HG02642 (cell line): ENCODE measurements around the gene ARPP19.
A peak's percentile ranks its signal among the peaks of the same experiment; 100 is the strongest.
"Not testable (repeated sequence)": the region's sequence is repeated elsewhere in the genome, so short reads cannot be mapped to it uniquely, and the experiment has no call there.

ENCODE experiments used
- ATAC-seq: cut with Tn5 transposase; IDR thresholded peaks from one replicate; pipeline ENCODE4 v1.9.1; 2021; ENCODE audit warnings: mild to moderate bottlenecking; ENCODE audit not compliant: unreplicated experiment, poor library complexity

The ARPP19 gene

DNA sequence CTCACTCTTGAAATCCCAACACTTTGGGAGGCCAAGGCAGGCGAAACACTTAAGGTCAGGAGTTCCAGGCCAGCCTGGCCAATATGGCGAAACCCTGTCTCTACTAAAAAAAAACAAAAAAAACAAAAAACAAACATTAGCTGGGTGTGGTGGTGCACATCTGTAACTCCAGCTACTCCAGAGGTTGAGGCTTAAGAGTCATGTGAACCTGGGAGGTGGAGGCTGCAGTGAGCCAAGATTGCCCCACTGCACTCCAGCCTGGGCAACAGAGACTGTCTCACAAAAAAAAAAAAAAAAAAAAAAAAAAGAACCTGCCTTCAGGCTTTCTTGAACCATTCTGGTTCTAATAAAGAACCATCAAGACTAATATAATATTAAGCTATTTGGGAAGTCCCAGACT, 16.5 kb downstream of the ARPP19 start:
- ATAC-seq: no peak

GRCh38 chr15:52551762-52552161, 17.1 kb downstream of the ARPP19 start:
- no peak for ATAC-seq

GRCh38 chr15:52551186-52551585, 17.6 kb downstream of the ARPP19 start:
- not testable (repeated sequence) for ATAC-seq

DNA sequence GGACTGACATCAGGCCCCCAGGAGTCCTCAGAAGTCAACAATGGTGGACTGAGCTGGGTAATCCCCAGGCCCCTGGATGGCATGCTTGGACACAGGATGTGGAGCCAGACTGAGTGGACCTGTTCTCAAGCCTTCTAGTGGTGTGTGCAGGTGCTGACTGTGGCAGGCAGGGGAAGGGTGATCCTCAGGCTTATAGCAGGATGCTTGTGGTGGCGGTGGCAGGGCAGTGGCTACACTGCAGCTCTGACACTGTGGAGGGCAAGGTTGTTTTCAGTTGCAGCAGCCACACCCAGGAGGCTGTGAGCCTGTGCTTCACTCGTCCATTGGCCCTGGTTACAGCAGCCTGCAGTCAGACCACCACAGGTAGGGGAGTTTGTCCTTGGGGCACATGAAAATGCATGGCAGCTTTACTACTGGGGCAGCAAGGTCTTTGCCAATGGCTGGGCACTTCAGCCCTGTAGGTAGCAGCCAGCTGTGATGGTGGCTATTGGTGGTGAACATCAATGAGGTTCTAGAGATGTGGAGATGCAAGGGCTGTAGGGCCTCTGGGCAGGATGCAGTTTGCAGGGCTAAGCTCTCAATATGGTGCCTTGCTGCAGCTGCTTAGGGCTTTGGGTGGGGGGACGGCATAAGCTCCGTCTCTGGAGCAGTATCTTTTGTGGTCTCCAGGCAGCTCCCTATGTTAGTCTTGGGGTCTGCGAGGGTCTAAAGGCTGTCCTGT, 22.6 kb downstream of the ARPP19 start:
- no peak for ATAC-seq

DNA sequence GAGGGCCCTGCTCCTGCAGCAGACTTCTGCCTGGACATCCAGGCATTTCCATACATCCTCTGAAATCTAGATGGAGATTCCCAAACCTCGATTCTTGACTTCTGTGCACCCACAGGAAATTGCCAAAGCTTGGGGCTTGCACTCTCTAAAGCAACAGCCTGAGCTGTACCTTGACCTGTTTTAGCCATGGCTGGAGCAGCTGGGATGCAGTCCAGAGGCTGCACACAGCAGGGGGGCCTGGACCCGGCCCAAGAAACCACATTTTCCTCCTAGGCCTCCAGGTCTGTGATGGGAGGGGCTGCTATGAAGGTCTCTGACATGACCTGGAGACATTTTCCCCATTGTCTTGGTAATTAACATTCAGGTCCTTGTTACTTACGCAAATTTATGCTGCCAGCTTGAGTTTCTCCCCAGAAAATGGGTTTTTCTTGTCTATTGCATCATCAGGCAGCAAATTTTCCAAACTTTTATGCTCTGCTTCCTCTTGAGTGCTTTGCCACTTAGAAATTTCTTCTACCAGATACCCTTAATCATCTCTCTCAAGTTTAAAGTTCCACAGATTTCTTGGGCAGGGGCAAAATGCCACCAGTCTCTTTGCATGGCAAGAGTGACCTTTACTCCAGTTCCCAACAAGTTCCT, 28.3 kb downstream of the ARPP19 start:
- ATAC-seq: no peak

GRCh38 chr15:52537459-52537858, 31.4 kb downstream of the ARPP19 start:
- ATAC-seq: no peak

DNA sequence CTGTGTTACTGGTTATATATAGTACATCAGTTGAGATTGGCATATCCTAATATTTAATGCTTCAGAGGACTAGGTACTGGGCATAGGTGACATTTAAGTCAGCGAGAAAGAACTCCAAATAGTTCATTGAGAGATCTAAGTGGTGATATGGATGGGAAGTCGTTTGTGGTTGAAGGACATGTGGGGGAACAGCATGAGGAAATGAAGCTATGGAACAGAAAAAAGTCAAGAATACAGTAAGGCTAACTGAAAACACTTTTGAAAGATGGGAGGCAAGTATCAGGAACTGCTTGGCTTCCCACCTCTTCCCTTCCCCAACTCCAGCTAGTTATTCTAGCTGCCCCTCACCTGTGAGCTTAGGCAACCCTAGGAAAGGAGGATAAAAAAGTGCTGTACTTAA, 36.4 kb downstream of the ARPP19 start:
- ATAC-seq: no peak

DNA sequence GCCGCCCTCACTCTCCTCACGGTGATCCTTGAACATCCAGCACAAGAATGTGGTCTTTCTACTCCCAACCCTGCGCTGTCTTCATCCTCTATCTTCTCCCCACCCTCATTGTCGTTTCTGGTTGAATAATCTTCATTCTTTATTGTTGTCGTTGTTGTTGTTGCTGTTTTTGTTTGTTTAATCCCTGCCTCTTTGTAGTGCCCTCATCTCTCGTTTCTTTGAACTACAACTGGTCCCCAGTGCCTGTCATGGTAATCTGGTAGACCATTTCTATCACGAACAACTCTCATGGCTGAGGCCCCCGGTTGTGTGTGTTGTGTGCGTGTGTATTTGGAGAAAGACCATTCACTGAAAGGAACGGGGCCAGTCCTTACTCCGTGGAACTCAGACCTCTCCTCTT, 38.9 kb downstream of the ARPP19 start:
- no peak for ATAC-seq

DNA sequence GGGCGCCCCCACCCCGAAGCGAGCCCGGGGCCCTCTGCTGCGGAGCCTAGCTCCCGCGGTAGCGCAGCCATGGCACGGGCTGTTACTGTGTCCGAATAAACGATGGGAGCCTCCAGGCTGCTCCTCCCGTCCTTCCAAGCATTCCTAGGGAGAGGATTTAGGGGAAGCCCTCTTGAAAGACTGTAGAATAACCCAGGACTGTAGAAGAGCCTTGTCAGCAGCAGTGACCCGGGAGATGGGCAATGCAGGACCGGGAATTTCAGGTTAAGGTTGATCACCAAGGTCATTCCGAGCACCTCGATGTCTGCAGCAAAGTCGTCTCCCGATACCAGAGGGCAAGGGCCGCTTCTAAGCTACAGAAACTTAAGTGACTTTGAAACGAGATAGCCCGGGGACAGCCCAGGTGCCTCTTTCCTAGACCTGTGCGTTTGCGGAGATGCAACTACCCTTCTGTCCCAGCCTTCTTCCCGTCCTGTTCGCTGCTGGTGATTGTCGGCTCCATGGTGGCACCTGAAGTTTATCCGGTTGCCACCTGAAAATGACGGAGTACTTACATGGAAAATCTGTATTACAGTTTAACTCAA, 39.4 kb downstream of the ARPP19 start:
- no peak for ATAC-seq

DNA sequence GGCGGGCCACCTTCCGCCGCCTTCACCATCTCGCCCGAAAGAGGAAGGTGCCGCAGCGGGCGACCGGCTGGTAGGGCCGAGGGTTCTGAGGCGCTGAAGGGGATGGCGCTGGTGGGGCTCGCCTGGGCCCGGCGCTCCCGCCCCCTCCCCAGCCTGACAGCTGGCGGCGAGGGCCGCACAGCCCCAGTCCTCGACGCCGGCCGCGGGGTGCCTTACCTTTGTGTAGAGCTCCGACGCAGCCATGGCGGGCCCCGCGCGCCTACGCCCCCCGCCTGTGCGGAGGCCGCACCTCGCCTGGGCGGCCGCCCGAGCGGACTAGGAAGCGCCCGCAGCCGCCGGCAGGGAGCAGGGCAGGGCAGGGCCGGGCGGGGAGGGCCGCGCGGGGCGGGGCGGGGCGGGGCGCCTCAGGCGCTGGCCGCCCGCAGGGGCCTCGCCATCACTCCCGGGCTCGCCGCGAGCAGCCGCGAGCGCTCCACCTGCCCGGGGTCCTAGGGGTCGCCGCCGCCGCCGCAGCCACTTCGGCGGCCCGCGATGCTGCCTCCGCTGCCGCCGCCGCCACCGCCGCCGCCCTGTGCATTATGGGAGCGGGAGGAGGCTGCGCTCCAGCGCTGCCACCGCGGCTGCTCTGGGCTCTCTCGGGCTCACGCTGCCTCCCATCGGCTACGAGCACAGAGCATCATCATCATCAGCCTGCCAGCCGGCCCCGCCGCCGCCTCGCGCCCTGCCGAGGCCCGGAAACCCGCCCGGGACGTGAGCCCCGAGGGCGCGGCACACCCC, 40.1 kb downstream of the ARPP19 start, which contains the start of gene MYO5A:
Gene MYO5A, minus strand, starts transcription at position 317 of the 777 bp plus-strand sequence. Its CDS starts 74 bp downstream, at position 243.
- peak; percentile 84 for ATAC-seq

- ATAC-seq: peak; percentile 7
Measured at GRCh38 chr15:52527911-52528563, 40.8 kb downstream of the ARPP19 start.

DNA sequence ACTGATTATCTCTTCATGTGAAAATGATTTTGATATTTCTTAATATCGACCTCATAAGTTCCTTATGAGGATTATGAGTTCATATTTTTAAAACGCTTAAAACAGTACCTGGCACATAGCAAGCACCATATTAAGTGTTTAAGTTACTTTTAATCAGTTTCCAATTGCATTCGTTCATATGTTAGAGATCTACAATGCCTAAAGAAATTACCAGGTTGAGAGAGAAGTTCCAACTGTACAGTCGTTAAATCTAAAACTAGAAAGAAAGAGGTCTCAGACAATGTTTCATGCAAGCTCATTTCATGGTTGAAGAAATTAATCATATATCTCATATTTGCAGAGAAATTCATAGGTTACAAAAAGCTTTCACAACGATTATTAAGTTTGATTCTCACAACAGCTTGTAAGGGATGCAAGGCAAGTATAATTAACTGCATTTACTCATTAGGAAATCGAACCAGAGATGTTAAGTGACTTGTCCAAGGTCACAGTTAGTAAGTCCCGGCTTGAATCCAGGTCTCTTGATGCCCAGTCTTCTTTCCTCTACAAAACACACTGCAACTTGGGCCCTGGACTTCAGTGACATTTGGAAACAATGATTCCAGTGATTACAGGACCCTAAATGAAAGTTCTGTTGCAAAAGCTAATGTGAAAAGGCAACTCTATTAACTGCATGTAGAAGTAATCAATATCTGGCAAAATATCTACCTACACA, 41.5 kb downstream of the ARPP19 start:
- no peak for ATAC-seq

DNA sequence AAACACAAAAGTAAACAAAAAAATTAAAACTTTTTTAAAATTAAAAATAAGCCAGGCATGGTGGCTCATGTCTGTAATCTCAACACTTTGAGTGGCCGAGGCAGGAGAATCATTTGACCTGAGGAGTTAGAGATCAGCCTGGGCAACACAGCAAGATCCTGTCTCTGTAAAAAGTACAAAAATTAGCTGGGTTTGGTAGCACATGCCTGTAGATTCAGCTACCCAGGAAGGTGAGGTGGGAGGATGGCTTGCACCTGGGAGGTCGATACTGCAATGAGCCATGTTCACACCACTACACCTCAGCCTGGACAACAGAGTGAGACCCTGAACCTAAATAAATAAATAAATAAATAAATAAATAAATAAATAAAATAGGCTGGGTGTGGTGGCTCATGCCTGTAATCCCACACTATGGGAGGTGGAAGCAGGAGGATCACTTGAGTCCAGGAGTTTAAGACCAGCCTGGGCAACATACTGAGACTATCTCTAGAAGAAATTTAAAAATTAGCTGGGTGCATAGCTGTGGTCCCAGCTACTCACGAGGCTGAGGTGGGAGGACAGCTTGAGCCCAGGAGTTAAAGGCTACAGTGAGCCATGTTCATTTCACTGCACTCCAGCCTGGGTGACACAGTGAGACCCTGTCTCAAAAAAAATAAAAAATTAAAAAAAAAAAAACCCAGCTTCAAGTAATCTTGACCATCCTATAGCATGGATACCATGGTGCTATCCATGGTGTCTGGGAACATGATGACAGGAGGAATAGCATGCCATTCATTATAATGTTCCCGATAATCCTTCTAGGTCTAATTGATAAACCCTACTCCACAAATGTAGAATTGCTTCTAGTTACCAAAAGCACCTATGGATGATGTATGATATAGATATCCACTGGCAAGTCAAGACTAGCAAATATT, 44.4 kb downstream of the ARPP19 start:
- ATAC-seq: no peak

- no peak for ATAC-seq
Measured at GRCh38 chr15:52523647-52524046, 45.2 kb downstream of the ARPP19 start.

- no peak for ATAC-seq
Measured at GRCh38 chr15:52523192-52523591, 45.6 kb downstream of the ARPP19 start.

DNA sequence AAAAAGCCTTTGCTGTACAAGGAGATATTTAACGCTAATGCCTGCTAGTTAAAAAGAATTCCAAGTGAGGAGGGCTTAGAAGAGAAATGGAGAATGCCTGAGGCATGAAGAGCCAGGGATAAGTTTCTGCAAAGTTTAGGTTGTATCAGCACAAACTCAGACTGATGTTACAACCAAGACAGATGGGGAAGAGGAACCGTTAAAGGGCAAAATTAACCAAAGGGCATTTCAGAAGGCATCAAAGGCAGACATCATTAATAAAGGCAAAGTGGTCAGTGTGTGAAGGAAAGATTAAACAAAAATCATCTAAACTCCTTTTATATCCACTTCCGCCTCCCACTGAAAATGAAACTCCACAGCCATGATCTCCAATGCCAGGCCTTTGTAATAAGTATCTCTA, 47.1 kb downstream of the ARPP19 start:
- no peak for ATAC-seq

DNA sequence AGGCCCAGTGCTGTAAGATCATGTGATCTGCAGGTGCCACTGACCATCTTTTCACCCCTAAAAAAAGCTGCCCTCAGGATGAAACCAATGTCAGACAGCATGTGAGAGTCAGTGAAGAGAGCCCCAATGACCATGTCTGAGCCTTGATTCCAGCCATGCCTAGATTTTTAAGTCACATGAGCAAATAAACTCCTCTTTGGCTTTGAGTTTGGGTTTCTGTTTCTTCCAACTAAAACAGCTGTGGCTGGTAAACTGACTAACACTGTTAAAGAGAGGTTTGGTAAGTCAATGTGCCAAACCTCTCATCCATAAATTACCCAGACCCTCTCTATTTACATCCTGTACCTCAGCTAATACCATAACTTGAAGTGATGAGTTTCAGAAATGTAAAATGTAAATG, 48.4 kb downstream of the ARPP19 start:
- ATAC-seq: no peak

GRCh38 chr15:52518487-52519371, 50.1 kb downstream of the ARPP19 start:
- no peak for ATAC-seq
